Activated gamma-delta T cell treated with Interleukin-2 at 50 U/mL for 16 hours (primary cell): ENCODE measurements around the gene BHMT2.

Experiments used
- DNase-seq: peaks from one replicate; pipeline ENCODE4 v3.0.0-alpha.2; 2020

BHMT2 gene

DNA sequence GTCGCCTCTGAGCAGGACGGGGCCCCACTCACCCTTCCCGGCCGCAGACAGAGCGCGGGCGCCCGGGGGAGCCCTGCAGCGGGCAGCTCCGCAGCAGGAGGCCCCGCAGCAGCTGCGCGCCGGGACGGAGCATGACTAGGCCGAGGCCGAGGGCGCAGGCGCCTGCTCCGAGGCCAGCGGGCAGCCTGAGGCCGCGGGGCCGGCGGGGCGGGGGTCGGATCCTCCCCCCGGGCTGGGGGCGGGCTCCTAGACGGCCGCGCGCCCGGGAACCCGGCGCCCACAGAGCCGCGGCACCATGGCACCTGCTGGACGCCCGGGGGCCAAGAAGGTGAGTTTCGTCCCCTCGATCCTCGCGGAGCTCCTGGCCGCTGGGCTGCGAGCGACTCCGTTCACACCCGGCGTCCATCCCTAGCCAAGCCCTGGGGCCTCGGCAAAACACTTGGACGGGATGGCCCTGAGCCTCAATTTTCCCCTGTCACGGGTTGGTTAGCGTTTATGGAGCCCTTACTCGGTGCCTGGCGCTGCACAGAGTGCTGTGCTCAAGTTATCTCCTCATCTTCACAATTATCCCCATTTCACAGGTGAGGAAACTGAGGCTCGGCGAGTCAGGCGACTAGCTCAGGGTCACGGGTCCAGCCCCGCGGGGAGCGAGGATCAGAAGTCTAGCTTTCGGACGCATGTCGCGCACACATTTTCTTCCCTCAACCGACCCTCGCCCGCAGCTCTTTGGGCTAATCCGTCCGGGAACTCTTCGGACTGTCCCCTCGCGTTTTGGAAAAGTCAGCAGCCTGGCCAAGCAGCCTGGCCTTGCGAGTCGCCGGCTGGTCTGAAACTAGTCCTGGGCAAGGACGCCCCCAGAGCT is at the start of gene BHMT2, which contains the start of gene DMGDH:
Gene BHMT2 (plus strand): TSS at position 280 of the 862 bp plus-strand sequence. CDS start 16 bp downstream, at position 296.
Gene DMGDH (minus strand): TSS at position 187 of the 862 bp plus-strand sequence. CDS start 54 bp downstream, at position 133.
- no peak for DNase-seq

- DNase-seq: peak; percentile 31
These were observed 48.6 kb upstream of the BHMT2 start for GRCh38 chr5:79020861-79021561.

DNA sequence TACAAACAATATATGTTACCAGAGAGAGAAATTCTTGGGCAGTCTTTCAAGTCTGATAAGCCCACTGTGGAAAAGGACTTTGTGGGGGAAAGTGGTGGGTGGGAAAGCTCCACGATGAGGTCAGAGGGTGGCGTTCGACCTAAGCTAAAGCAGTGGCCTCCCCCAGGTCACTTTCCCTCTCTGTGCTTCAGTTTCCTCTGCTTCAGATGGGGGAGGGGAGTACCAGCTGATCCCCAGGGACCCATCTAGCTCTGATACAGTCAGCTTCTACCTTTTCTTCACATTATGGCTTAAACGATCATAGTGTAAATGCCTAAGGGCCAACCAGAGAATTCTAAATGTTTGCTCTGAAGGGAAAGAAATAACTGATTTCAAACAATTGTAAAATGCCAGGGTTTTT is 47.8 kb upstream of the BHMT2 start:
- DNase-seq: no peak

GRCh38 chr5:79022771-79023170 is 46.8 kb upstream of the BHMT2 start:
- DNase-seq: no peak

DNA sequence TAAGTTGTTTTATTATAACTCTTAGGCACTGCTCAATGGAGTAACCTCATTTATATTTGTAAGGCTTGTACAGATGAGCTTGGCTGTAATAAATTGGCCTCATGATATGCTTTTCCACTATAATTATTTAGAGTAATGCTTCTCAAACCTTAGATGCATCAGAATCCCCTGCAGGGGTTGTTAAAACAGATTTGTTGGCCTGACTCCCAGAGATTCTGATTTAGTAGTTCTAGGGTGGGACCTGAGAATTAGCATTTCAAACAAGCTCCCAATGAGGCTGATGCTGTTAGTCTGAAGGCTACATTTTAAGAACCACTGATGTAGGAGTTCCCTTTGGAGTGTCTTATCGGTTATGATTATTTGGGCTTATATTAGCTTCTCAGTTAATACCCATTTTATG is 46.2 kb upstream of the BHMT2 start:
- DNase-seq: no peak

GRCh38 chr5:79023947-79024346 is 45.6 kb upstream of the BHMT2 start:
- DNase-seq: no peak

DNA sequence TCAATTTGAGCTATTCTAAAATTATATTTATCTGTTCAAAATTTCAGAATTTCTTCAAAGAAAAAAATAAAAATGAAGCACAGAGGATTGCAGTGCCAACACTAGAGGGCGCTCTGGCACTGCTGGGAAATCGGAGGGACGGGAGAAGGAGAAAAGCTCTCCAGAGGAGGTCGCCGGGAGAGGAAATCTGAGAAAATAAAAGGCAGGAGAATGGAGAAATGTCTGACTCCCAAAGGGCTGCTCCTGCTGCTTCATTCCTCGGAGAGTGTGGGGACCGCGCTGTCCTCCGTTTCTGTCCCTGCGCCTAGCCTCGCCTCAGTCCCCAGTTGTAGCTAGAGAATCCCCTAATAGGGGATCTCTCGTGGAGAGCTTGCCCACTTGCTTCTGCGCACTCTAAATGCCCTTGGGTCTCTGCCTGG is 44.5 kb upstream of the BHMT2 start:
- peak; percentile 32 for DNase-seq

DNA sequence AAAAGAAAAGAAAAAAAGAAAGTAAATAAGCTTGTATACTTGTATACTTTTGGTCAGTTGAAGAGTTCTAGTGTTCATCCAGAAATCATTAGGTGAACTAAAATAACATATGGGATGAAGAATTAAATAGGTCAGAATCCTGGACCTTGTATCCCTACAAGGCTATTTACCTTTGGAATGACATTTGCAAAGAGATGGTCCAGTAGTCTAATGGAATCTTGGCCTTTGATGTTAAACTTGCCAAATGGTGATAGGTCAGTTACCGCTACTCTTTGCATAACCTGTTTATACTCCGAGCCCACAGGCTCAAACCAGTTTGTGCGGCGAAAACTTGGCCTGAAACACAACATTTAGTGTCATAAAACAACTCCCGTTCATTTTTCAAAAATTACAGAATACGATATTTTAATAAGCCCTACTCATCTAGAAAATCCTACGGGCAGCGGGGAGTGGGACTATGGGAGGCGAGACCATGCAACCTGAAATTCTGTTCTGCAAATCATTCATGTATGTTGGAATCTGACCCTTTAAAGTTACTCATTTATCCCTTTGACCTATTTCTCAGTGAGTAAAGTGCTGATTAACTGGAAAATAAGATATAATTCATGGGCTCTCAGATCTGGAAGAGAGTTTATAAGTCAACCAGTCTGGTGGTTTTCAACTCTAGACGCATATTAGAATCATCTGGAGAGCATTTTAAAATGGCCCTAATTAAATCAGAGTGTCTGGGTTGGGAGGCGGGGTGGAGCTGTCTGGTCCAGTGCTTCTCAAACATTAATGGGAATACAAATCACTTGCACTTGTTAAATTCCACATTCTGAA is 38.7 kb upstream of the BHMT2 start:
- DNase-seq: no peak

DNA sequence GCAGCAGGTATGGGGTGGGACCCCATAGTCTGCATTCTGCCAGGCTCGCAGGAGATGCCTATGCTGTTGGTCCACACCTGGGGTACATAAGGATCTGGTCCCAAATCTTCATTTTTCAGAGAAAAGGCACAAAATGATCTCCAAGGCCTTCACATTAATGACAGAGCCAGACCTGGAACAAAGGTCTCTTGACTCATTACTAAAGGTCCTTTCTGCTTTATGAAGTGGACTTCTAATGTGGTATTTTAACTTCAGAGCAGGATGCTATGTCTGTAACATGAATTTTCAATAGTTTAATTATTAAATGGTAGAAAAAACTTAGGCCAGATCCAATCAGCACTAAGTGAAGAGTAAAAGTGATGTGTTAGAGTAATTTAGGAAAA is 38.1 kb upstream of the BHMT2 start:
- no peak for DNase-seq

- no peak for DNase-seq
These were observed 37.4 kb upstream of the BHMT2 start for GRCh38 chr5:79032031-79032695.

DNA sequence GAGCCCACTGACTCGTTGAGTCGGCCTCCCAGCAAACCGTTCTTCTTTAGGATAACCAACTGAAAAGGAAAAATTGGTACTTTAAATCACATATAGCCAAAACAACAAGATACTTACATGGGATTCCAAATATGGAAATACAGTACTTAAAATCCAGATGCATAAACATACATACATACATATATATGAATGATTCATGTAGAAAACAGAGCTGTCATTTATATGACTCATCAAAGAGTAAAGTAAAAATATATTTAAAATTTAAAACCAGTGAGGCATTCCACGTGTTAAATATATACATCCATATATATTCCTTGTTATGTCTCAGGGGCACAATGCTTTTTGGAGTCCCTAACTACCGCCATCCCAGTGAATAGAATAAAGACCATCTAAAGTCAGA is 36.8 kb upstream of the BHMT2 start:
- DNase-seq: no peak

- no peak for DNase-seq
These were observed 34.3 kb upstream of the BHMT2 start for GRCh38 chr5:79035237-79035636.

- no peak for DNase-seq
These were observed 32.8 kb upstream of the BHMT2 start for GRCh38 chr5:79036769-79037168.

GRCh38 chr5:79042188-79042587 is 27.4 kb upstream of the BHMT2 start:
- DNase-seq: no peak

DNA sequence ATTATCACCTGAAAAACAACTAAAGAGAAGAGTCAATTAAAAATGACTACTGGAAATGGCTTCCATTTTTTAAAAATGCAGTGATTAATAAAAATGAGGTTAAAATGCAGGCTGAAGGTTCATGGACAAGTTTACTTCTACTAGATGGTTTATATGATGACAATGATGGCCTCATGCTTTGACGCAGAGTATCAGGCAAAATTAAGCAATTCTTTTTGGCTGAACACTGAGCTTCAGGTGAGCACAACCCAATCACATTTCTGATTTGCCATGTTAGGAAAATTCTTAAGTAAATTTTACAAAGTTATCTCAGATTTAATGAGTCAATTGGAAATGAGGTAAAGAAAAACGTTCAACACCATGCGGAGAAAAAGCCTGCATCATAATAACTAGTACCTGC is 22.4 kb upstream of the BHMT2 start:
- no peak for DNase-seq

GRCh38 chr5:79048437-79048836 is 21.1 kb upstream of the BHMT2 start:
- no peak for DNase-seq

DNA sequence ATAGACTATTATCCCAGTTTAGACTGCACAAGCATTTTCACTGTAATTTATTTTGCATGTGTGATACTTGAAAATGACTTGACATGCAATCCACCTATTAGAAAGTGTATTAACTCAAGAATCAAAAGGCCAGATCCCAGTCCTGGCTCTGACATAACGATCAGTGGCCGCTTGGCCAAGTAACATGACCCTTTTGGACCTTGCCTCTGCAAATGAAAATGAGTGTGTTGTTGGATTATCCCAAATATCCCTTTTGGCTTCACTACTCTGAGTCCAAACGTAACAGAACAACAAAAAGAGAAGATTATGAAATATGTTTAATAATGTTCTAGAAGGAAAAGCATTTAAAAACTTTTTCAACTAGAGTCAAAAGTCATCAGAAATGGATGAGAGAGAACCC is 19.1 kb upstream of the BHMT2 start:
- DNase-seq: no peak

- no peak for DNase-seq
These were observed 16.2 kb upstream of the BHMT2 start for GRCh38 chr5:79053321-79053720.

DNA sequence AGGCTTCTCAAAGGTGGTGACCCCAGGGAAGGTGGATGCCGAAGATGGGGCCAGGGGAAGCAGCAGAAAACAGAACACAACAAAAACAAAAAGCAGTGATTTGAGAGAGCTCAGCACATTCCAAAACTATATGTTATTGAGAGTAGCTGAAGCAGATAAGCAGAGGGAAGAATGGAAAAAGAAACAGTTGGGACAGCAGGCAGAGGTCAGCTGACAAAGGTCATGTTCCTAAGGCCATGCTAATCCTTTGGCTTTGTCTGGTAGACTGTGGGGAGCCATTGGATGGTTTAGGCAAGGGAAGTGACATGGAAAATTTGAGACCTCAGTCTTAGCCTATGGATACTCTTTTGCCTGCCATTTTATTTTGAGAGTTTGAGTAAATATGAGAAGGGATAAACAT is 14.6 kb upstream of the BHMT2 start:
- DNase-seq: no peak

DNA sequence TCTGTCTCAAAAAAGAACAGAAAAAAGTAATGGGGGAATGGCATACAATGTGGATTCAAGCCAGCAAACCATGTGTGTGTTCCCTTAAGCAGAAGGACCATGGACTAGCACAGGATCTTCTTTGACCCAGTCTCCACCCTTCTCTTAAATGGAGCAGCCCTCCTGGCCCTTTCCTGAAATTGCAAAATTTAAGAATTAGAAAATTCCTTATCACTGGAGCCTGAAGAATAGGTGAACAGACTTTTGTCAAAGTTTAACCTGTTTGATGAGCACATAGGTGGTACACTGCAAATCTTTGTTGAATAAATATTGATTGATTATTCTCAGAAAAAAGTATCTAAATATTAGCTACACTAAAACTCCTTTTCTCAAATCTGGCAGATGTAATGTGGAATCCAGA is 12.7 kb upstream of the BHMT2 start:
- no peak for DNase-seq

DNA sequence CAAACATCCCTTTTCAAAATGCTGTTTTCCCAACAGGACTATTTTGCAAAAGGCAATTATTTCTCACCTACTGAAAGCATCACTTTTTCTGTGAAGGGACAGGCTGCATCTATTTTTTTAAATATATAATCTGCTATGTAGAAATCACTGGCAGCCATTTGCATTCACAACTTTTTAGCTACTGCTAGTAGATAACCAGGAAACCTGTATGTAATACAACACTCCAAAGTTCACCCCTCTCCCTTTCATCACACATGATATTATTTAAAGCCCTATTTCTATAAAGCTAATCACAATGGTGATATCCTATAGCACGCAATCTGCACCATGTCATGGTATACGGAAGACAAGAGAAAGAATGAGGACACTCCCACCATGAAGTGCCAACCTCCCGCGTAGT is 9.9 kb upstream of the BHMT2 start:
- no peak for DNase-seq

DNA sequence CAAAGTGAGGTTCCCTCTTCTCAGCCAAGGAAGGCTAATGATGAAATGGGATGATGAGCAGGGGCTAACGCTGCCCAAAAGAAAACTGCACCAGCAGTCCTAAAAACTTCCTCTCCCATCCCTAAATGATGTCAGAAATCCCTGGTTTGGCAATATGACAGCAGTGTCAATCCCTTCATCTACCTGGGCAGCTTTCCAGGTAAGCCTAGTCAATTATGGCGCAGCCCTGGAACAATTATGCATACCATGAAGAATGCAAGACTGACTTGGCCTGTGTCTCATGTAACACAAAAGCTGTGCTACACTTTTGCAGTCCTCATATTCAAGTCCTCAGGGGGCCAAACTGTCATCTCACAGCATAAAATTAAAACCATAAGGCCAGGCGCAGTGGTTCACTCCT is 7.1 kb upstream of the BHMT2 start:
- DNase-seq: no peak

- DNase-seq: no peak
These were observed 742 bp downstream of the BHMT2 start for GRCh38 chr5:79070350-79070667.
